Neural progenitor cell (in vitro differentiated cells): ENCODE measurements around the gene CDH11. TPM values are rescaled to one million over a fixed set of nuclear protein-coding genes. Genes with fewer than 3 reads are reported as not detected.

Source experiments
- DNase-seq: peaks from one replicate; pipeline ENCODE4 v3.0.0-alpha.2; 2016; ENCODE audit warnings: low spot score
- H2AFZ ChIP-seq: fragments of 200-600 bp; sonication (generic); replicated peaks from 2 replicates; pipeline ENCODE4 v1.6.1; 2016; ENCODE audit warnings: antibody characterized with exemption
- H3F3A ChIP-seq: fragments of 200-600 bp; sonication (generic); 2 replicates; pipeline ENCODE4 v1.6.1; 2016; ENCODE audit warnings: antibody characterized with exemption, low read depth
- H3K27ac ChIP-seq: fragments of 200-600 bp; sonication (generic); 2 replicates; pipeline ENCODE4 v1.5.1; 2016; ENCODE audit warnings: mild to moderate bottlenecking
- H3K27me3 ChIP-seq: fragments of 200-600 bp; sonication (generic); 2 replicates; pipeline ENCODE4 v1.6.1; 2016; ENCODE audit warnings: mild to moderate bottlenecking, moderate library complexity
- H3K36me3 ChIP-seq: fragments of 200-600 bp; sonication (generic); 2 replicates; pipeline ENCODE4 v1.5.1; 2016
- H3K4me1 ChIP-seq: fragments of 200-600 bp; sonication (generic); 2 replicates; pipeline ENCODE4 v1.6.1; 2016; ENCODE audit warnings: mixed run types
- H3K4me2 ChIP-seq: fragments of 200-600 bp; sonication (generic); 2 replicates; pipeline ENCODE4 v1.6.1; 2016
- H3K4me3 ChIP-seq: fragments of 200-600 bp; sonication (generic); 2 replicates; pipeline ENCODE4 v1.5.1; 2016
- H3K79me2 ChIP-seq: fragments of 200-600 bp; sonication (generic); 2 replicates; pipeline ENCODE4 v1.6.1; 2016; ENCODE audit warnings: low read depth
- H3K9ac ChIP-seq: fragments of 200-600 bp; sonication (generic); 2 replicates; pipeline ENCODE4 v1.6.1; 2016
- H3K9me3 ChIP-seq: fragments of 200-600 bp; sonication (generic); 2 replicates; pipeline ENCODE4 v1.5.1; 2016; ENCODE audit warnings: low read depth
- H4K20me1 ChIP-seq: fragments of 200-600 bp; sonication (generic); 2 replicates; pipeline ENCODE4 v1.6.1; 2016; ENCODE audit warnings: low read depth
- H3K27ac Mint-ChIP-seq: 3 replicates; pipeline ENCODE4 v1.8.0; 2021; ENCODE audit warnings: mixed read lengths
- H3K27me3 Mint-ChIP-seq: 2 replicates; pipeline ENCODE4 v1.8.0; 2022; ENCODE audit warnings: low read depth, mild to moderate bottlenecking, inconsistent platforms, moderate library complexity, mixed read lengths; ENCODE audit not compliant: insufficient read depth
- H3K36me3 Mint-ChIP-seq: 3 replicates; pipeline ENCODE4 v1.8.0; 2021; ENCODE audit warnings: mixed read lengths
- H3K4me1 Mint-ChIP-seq: 3 replicates; pipeline ENCODE4 v1.8.0; 2021; ENCODE audit warnings: mixed read lengths
- H3K4me3 Mint-ChIP-seq: 3 replicates; pipeline ENCODE4 v1.8.0; 2021; ENCODE audit warnings: mild to moderate bottlenecking, moderate library complexity, mixed read lengths
- H3K9me3 Mint-ChIP-seq: 3 replicates; pipeline ENCODE4 v1.8.0; 2020; ENCODE audit warnings: mixed read lengths
- EZH2 ChIP-seq: fragments of 200-600 bp; sonication (generic); IDR thresholded peaks from 2 replicates; pipeline ENCODE4 v1.6.1; 2017; ENCODE audit warnings: antibody characterized with exemption, mild to moderate bottlenecking, moderate library complexity
- EZH2phosphoT487 ChIP-seq: fragments of 200-600 bp; sonication (generic); IDR thresholded peaks from 2 replicates; pipeline ENCODE4 v1.6.1; 2017; ENCODE audit warnings: antibody characterized with exemption
- total RNA-seq: library from RNA; depleted of rRNA; stranded (reverse); fragments of >200 nt; gene quantifications from 2 replicates; pipeline ENCODE4 v1.2.3, GENCODE V29; 2015; ENCODE audit warnings: low replicate concordance
- TF ChIP-seq, protein P1 (sequence below): fragments of 200-600 bp; sonication (generic); IDR thresholded peaks from 2 replicates; pipeline ENCODE4 v1.5.1; 2017; ENCODE audit warnings: antibody characterized with exemption, mild to moderate bottlenecking

The CDH11 gene
- total RNA-seq, 1 donor from 2014 or later = 98.5 TPM

DNA sequence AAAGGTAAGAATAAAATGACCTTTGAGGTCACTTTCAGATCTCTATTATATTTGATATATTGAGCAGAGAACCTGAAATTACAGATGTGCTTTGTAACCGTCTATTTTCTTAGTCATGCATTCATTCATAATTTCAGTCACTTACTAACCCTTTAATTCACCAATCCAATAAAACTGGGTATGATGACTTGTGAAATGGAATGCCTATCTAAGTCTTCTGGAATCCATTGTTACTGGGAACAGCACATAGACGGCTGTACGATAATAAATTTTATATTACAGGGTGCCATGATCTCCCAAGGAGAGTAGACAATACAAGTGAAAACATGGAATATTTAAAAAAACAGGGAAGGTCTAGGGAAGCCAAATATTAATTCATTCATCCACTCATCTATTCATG is 22.9 kb downstream of the CDH11 start:
- Mint-ChIP-seq H3K36me3 (peaks cover 8% of the 10 kb centered on the region), H3K4me1 (no peaks in the 10 kb centered on the region)
- peaks cover 59% of the 10 kb centered on the region for H3K79me2 ChIP-seq

DNA sequence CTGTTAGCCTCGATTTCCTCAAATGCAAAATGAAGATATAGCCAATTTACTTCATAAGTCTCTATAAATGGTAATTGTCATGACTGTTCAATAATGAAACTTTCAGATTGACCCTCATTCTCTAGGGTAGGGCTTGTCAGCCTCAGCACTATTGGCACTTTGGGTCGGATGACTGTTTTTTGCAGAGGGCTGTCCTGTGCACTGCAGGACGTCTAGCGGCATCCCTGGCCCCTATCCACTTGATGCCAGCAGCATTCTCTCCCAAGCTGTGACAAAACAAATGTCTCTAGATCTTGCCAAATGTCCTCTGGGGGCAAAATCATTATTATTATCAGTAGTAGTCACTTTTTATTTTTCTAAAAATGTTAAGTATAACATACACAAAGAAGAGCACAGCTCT is 24.6 kb downstream of the CDH11 start:
- Histone ChIP-seq H3K9ac (no peak overlapping the region), H3K4me1 (no peaks in the 10 kb centered on the region), H3K27ac (no peak overlapping the region), H3K4me2 (no peak overlapping the region), H3F3A (no peaks in the 10 kb centered on the region), H3K4me3 (no peak overlapping the region), H3K27me3 (no peaks in the 10 kb centered on the region), H4K20me1 (peaks cover 45% of the 10 kb centered on the region), H3K9me3 (no peaks in the 10 kb centered on the region), H3K36me3 (no peaks in the 10 kb centered on the region), H2AFZ (no peak overlapping the region), H3K79me2 (peaks cover 46% of the 10 kb centered on the region)
- peaks cover 5% of the 10 kb centered on the region for H3K9me3 Mint-ChIP-seq
- no peaks in the 10 kb centered on the region for H3K4me1 Mint-ChIP-seq
- H3K4me3 Mint-ChIP-seq = no peak overlapping the region
- TF ChIP-seq EZH2phosphoT487 (no peak), EZH2 (no peak)
- TF ChIP-seq, protein P1, sequence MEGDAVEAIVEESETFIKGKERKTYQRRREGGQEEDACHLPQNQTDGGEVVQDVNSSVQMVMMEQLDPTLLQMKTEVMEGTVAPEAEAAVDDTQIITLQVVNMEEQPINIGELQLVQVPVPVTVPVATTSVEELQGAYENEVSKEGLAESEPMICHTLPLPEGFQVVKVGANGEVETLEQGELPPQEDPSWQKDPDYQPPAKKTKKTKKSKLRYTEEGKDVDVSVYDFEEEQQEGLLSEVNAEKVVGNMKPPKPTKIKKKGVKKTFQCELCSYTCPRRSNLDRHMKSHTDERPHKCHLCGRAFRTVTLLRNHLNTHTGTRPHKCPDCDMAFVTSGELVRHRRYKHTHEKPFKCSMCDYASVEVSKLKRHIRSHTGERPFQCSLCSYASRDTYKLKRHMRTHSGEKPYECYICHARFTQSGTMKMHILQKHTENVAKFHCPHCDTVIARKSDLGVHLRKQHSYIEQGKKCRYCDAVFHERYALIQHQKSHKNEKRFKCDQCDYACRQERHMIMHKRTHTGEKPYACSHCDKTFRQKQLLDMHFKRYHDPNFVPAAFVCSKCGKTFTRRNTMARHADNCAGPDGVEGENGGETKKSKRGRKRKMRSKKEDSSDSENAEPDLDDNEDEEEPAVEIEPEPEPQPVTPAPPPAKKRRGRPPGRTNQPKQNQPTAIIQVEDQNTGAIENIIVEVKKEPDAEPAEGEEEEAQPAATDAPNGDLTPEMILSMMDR = no peak
- no peaks in the 10 kb centered on the region for H3K27me3 Mint-ChIP-seq
- peaks cover 4% of the 10 kb centered on the region for H3K36me3 Mint-ChIP-seq
- DNase-seq = no peak
- no peak overlapping the region for H3K27ac Mint-ChIP-seq

More for the DNA sequence above, 22.9 kb downstream of the CDH11 start:
- no peaks in the 10 kb centered on the region for H3F3A ChIP-seq
- H3K4me3 Mint-ChIP-seq = no peak overlapping the region
- no peak overlapping the region for H3K27ac ChIP-seq
- TF ChIP-seq EZH2phosphoT487 (no peak), EZH2 (no peak)
- no peak overlapping the region for H3K4me3 ChIP-seq
- DNase-seq = no peak
- no peaks in the 10 kb centered on the region for H3K27me3 Mint-ChIP-seq
- no peak overlapping the region for H2AFZ ChIP-seq
- H3K4me2 ChIP-seq = no peak overlapping the region
- H3K9me3 Mint-ChIP-seq = peaks cover 5% of the 10 kb centered on the region
- H3K4me1 ChIP-seq = no peaks in the 10 kb centered on the region
- no peaks in the 10 kb centered on the region for H3K36me3 ChIP-seq
- H3K9ac ChIP-seq = no peak overlapping the region
- no peaks in the 10 kb centered on the region for H3K9me3 ChIP-seq
- H3K27ac Mint-ChIP-seq = no peak overlapping the region
- peaks cover 46% of the 10 kb centered on the region for H4K20me1 ChIP-seq
- no peaks in the 10 kb centered on the region for H3K27me3 ChIP-seq

DNA sequence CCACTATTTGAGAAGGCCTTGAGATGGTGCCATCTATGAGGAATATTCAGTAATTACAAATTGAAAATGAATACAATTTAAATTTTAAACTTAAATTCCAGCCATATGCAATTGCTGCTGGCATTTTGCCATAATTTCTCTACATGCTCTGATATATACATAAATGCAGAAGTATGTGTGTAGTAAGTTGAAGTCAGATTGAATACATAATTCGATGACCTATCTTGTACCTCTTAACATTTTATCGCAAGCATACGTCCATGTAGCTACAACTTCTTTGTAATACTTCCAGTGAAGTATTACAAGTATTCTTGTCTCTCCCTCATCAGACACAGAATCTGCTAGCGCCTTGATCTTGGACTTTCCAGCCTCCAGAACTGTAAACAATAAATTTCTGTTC is 26.0 kb downstream of the CDH11 start:
- Histone ChIP-seq H3F3A (no peaks in the 10 kb centered on the region), H3K9ac (no peak overlapping the region), H3K27ac (no peak overlapping the region), H3K27me3 (no peaks in the 10 kb centered on the region), H3K4me1 (no peaks in the 10 kb centered on the region), H2AFZ (no peak overlapping the region), H3K9me3 (no peaks in the 10 kb centered on the region), H4K20me1 (peaks cover 47% of the 10 kb centered on the region), H3K79me2 (peaks cover 37% of the 10 kb centered on the region), H3K36me3 (no peaks in the 10 kb centered on the region), H3K4me3 (no peak overlapping the region), H3K4me2 (no peak overlapping the region)
- TF ChIP-seq, protein P1 = no peak
- TF ChIP-seq EZH2phosphoT487 (no peak), EZH2 (no peak)
- Mint-ChIP-seq H3K9me3 (peaks cover 5% of the 10 kb centered on the region), H3K27me3 (no peaks in the 10 kb centered on the region), H3K4me3 (no peak overlapping the region), H3K36me3 (peaks cover 8% of the 10 kb centered on the region), H3K27ac (no peak overlapping the region), H3K4me1 (no peaks in the 10 kb centered on the region)
- DNase-seq = no peak

DNA sequence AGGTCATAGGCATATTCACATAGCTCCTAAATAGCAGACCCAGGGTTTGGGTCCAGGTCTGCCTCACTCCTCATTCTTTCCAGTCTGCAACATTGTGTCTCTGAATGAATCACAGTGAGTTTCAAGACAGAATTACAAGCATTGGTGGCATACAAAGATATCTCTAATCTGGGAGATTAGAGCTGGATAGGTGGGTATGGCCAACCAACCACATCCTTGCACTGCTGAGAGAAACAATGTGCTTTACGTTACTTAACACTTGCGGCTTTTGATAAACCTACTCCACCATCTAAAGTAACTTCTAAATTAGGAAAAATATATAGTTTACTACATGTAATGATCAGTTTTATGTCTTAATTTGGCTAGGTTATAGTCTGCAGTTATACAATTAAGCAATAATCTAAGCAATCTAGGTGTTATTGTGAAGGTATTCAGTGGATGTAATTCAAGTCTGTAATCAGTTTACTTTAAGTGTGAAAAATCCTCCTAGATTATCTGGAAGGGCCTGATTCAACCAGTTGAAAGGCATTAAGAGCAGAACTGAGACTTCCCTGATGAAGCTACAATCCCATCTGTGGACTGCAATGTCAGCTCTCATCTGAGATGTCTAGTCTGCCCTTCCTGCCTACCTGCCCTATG is 26.7 kb downstream of the CDH11 start:
- Histone ChIP-seq H3K4me1 (no peaks in the 10 kb centered on the region), H2AFZ (no peak overlapping the region), H3K36me3 (no peaks in the 10 kb centered on the region), H3K79me2 (peaks cover 38% of the 10 kb centered on the region), H3K9ac (no peak overlapping the region), H3K27ac (no peak overlapping the region), H3F3A (no peaks in the 10 kb centered on the region), H3K9me3 (no peaks in the 10 kb centered on the region), H4K20me1 (peaks cover 45% of the 10 kb centered on the region), H3K4me2 (no peak overlapping the region), H3K27me3 (no peaks in the 10 kb centered on the region), H3K4me3 (no peak overlapping the region)
- DNase-seq = no peak
- TF ChIP-seq EZH2phosphoT487 = no peak
- no peak for TF ChIP-seq EZH2
- TF ChIP-seq, protein P1 = no peak
- Mint-ChIP-seq H3K27ac (no peak overlapping the region), H3K9me3 (peaks cover 5% of the 10 kb centered on the region), H3K36me3 (peaks cover 8% of the 10 kb centered on the region), H3K4me3 (no peak overlapping the region), H3K4me1 (no peaks in the 10 kb centered on the region), H3K27me3 (no peaks in the 10 kb centered on the region)
